ENCODE measurements around the gene DNAH9. TPM values are rescaled to one million over a fixed set of nuclear protein-coding genes. Genes with fewer than 3 reads are reported as not detected.

Gene DNAH9
- polyA plus RNA-seq, 1 donor from 2014 or later, result 2.0 TPM

DNA sequence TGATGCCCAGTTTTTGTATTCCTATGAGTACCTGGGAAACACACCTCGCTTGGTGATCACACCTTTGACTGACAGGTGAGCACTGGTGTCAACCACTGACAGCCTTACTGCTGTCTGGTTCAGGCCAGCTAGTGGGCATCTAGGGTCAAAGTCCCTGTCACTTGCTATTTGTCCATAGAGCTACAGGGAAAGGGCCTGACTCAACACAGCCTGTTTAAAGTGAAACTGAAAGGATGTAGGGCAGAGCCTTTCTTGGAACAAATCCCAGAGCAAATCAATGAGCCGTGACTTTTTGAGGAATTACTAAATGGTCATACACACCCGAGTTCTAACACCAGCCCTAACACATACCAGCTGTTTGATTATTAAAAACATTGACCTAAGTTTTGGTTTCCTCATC lies 106.8 kb downstream of the DNAH9 start:
- H3K9ac ChIP-seq (ENCODE audit: low read length), result no peak overlapping the region
- H2AFZ ChIP-seq (ENCODE audit: low read depth, low read length), result no peak overlapping the region
- no peaks in the 10 kb centered on the region for H3K36me3 ChIP-seq (ENCODE audit: insufficient read depth, low read length)
- H3K4me2 ChIP-seq (ENCODE audit: low read length), result no peak overlapping the region
- no peaks in the 10 kb centered on the region for H4K20me1 ChIP-seq (ENCODE audit: insufficient read depth)
- H3F3A ChIP-seq (ENCODE audit: insufficient read depth, low read length, poor library complexity, severe bottlenecking), result no peaks in the 10 kb centered on the region
- no peaks in the 10 kb centered on the region for H3K79me2 ChIP-seq (replicated peaks; ENCODE audit: insufficient read depth, low read length)
- no peak overlapping the region for H3K27ac ChIP-seq (ENCODE audit: low read length)
- H3K9me3 ChIP-seq (ENCODE audit: low read length), result no peaks in the 10 kb centered on the region
- H3K4me3 ChIP-seq (ENCODE audit: low read length), result no peak overlapping the region
- no peaks in the 10 kb centered on the region for H3K27me3 ChIP-seq (ENCODE audit: insufficient read depth, low read depth, low read length)
- no peak for TF ChIP-seq EZH2 (IDR thresholded peaks at IDR 0.05; ENCODE audit: borderline replicate concordance, insufficient read depth, low read length, poor library complexity, severe bottlenecking)
- no peak for TF ChIP-seq EP300 (conservative IDR thresholded peaks at IDR 0.05; ENCODE audit: poor library complexity, severe bottlenecking)
- TF ChIP-seq CTCF (IDR thresholded peaks at IDR 0.05; ENCODE audit: poor library complexity, severe bottlenecking), result no peak
- no peak for TF ChIP-seq MXI1 (conservative IDR thresholded peaks at IDR 0.05; ENCODE audit: poor library complexity, severe bottlenecking)
- TF ChIP-seq, protein P1, sequence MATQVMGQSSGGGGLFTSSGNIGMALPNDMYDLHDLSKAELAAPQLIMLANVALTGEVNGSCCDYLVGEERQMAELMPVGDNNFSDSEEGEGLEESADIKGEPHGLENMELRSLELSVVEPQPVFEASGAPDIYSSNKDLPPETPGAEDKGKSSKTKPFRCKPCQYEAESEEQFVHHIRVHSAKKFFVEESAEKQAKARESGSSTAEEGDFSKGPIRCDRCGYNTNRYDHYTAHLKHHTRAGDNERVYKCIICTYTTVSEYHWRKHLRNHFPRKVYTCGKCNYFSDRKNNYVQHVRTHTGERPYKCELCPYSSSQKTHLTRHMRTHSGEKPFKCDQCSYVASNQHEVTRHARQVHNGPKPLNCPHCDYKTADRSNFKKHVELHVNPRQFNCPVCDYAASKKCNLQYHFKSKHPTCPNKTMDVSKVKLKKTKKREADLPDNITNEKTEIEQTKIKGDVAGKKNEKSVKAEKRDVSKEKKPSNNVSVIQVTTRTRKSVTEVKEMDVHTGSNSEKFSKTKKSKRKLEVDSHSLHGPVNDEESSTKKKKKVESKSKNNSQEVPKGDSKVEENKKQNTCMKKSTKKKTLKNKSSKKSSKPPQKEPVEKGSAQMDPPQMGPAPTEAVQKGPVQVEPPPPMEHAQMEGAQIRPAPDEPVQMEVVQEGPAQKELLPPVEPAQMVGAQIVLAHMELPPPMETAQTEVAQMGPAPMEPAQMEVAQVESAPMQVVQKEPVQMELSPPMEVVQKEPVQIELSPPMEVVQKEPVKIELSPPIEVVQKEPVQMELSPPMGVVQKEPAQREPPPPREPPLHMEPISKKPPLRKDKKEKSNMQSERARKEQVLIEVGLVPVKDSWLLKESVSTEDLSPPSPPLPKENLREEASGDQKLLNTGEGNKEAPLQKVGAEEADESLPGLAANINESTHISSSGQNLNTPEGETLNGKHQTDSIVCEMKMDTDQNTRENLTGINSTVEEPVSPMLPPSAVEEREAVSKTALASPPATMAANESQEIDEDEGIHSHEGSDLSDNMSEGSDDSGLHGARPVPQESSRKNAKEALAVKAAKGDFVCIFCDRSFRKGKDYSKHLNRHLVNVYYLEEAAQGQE (IDR thresholded peaks at IDR 0.05; ENCODE audit: borderline replicate concordance), result no peak
- TF ChIP-seq TAF1 (IDR thresholded peaks at IDR 0.05; ENCODE audit: low read depth), result no peak
- no peak for TF ChIP-seq SMC3 (conservative IDR thresholded peaks at IDR 0.05; ENCODE audit: poor library complexity)
- TF ChIP-seq RAD21 (conservative IDR thresholded peaks at IDR 0.05), result no peak
- H3K9me2 ChIP-seq (ENCODE audit: insufficient read depth, low read length), result no peaks in the 10 kb centered on the region

GRCh38 chr17:11707586-11707985 lies 109.3 kb downstream of the DNAH9 start:
- H3K9me2 ChIP-seq (ENCODE audit: insufficient read depth, low read length), result no peaks in the 10 kb centered on the region
- H3F3A ChIP-seq (ENCODE audit: insufficient read depth, low read length, poor library complexity, severe bottlenecking), result no peaks in the 10 kb centered on the region

More at GRCh38 chr17:11707586-11707985, 109.3 kb downstream of the DNAH9 start:
- Histone ChIP-seq H3K27ac (ENCODE audit: low read length) (no peak overlapping the region), H3K79me2 (replicated peaks; ENCODE audit: insufficient read depth, low read length) (no peaks in the 10 kb centered on the region), H2AFZ (ENCODE audit: low read depth, low read length) (no peak overlapping the region), H3K9ac (ENCODE audit: low read length) (no peak overlapping the region), H3K27me3 (ENCODE audit: insufficient read depth, low read depth, low read length) (no peaks in the 10 kb centered on the region), H3K36me3 (ENCODE audit: insufficient read depth, low read length) (no peaks in the 10 kb centered on the region), H3K9me3 (ENCODE audit: low read length) (no peaks in the 10 kb centered on the region), H3K4me3 (ENCODE audit: low read length) (no peak overlapping the region), H4K20me1 (ENCODE audit: insufficient read depth) (no peaks in the 10 kb centered on the region), H3K4me2 (ENCODE audit: low read length) (no peak overlapping the region)
- TF ChIP-seq SMC3 (conservative IDR thresholded peaks at IDR 0.05; ENCODE audit: poor library complexity) (no peak), CTCF (IDR thresholded peaks at IDR 0.05; ENCODE audit: poor library complexity, severe bottlenecking) (no peak), RAD21 (conservative IDR thresholded peaks at IDR 0.05) (no peak), TAF1 (IDR thresholded peaks at IDR 0.05; ENCODE audit: low read depth) (no peak), EP300 (conservative IDR thresholded peaks at IDR 0.05; ENCODE audit: poor library complexity, severe bottlenecking) (no peak), MXI1 (conservative IDR thresholded peaks at IDR 0.05; ENCODE audit: poor library complexity, severe bottlenecking) (no peak), POLR2AphosphoS5 (IDR thresholded peaks at IDR 0.05) (no peak), EZH2 (IDR thresholded peaks at IDR 0.05; ENCODE audit: borderline replicate concordance, insufficient read depth, low read length, poor library complexity, severe bottlenecking) (no peak)
- TF ChIP-seq, protein P1 (IDR thresholded peaks at IDR 0.05; ENCODE audit: borderline replicate concordance), result no peak

Measured in neural cell (in vitro differentiated cells).